ENCODE data around the gene ANKAR. TPM values are rescaled to one million over a fixed set of nuclear protein-coding genes. Genes with fewer than 3 reads are reported as not detected.
"Not testable (repeated sequence)": the region's sequence is repeated elsewhere in the genome, so short reads cannot be mapped to it uniquely, and the experiment has no call there.

Gene ANKAR
- total RNA-seq, 1 donor from 2014 or later: 9.3 TPM

- no peak for DNase-seq (ENCODE audit: low spot score)
Observed at GRCh38 chr2:189660803-189661147, 13.7 kb upstream of the ANKAR start.

- peak; percentile 99 for DNase-seq (ENCODE audit: low spot score)
Observed at GRCh38 chr2:189661148-189661956, 13.1 kb upstream of the ANKAR start, which contains the start of gene ASNSD1. Gene ASNSD1 (plus strand): TSS chr2:189661459. CDS start chr2:189666133, 4,674 bp downstream.

- DNase-seq (ENCODE audit: low spot score): no peak
Observed at GRCh38 chr2:189661957-189662321, 12.5 kb upstream of the ANKAR start.

GRCh38 chr2:189662669-189663226 lies 11.7 kb upstream of the ANKAR start:
- DNase-seq (ENCODE audit: low spot score): no peak

- not testable (repeated sequence) for DNase-seq (ENCODE audit: low spot score)
Observed at GRCh38 chr2:189663319-189663718, 11.2 kb upstream of the ANKAR start.

- DNase-seq (ENCODE audit: low spot score): no peak
Observed at GRCh38 chr2:189669913-189670312, 4.6 kb upstream of the ANKAR start.

GRCh38 chr2:189673661-189674373 lies 653 bp upstream of the ANKAR start:
- DNase-seq (ENCODE audit: low spot score): no peak

GRCh38 chr2:189676471-189676870 lies 2.0 kb downstream of the ANKAR start:
- no peak for DNase-seq (ENCODE audit: low spot score)

GRCh38 chr2:189679226-189679625 lies 4.8 kb downstream of the ANKAR start:
- no peak for DNase-seq (ENCODE audit: low spot score)

GRCh38 chr2:189681203-189681602 lies 6.7 kb downstream of the ANKAR start:
- no peak for DNase-seq (ENCODE audit: low spot score)

- DNase-seq (ENCODE audit: low spot score): no peak
Observed at GRCh38 chr2:189681903-189682302, 7.4 kb downstream of the ANKAR start.

- DNase-seq (ENCODE audit: low spot score): no peak
Observed at GRCh38 chr2:189683348-189683747, 8.9 kb downstream of the ANKAR start.

- no peak for DNase-seq (ENCODE audit: low spot score)
Observed at GRCh38 chr2:189684811-189685210, 10.3 kb downstream of the ANKAR start.

GRCh38 chr2:189685540-189686229 lies 11.2 kb downstream of the ANKAR start:
- no peak for DNase-seq (ENCODE audit: low spot score)

GRCh38 chr2:189687796-189688195 lies 13.3 kb downstream of the ANKAR start:
- not testable (repeated sequence) for DNase-seq (ENCODE audit: low spot score)

- DNase-seq (ENCODE audit: low spot score): no peak
Observed at GRCh38 chr2:189696223-189696622, 21.8 kb downstream of the ANKAR start.

GRCh38 chr2:189698020-189698887 lies 23.8 kb downstream of the ANKAR start:
- DNase-seq (ENCODE audit: low spot score): peak; percentile 54

- no peak for DNase-seq (ENCODE audit: low spot score)
Observed at GRCh38 chr2:189700681-189701080, 26.2 kb downstream of the ANKAR start.

- DNase-seq (ENCODE audit: low spot score): no peak
Observed at GRCh38 chr2:189702071-189702470, 27.6 kb downstream of the ANKAR start.

GRCh38 chr2:189709501-189710221 lies 35.2 kb downstream of the ANKAR start:
- no peak for DNase-seq (ENCODE audit: low spot score)

- not testable (repeated sequence) for DNase-seq (ENCODE audit: low spot score)
Observed at GRCh38 chr2:189717593-189717992, 43.1 kb downstream of the ANKAR start.

All from mucosa of gallbladder (tissue), 1 donor.